NCI-H82 treated with DMSO at 0.1 percent for 48 hours (cell line): ENCODE results near the gene CD226.
"Not testable (repeated sequence)": the region's sequence is repeated elsewhere in the genome, so short reads cannot be mapped to it uniquely, and the experiment has no call there.

Experiments
- DNase-seq: peaks from one replicate; lab custom pipeline; 2025; ENCODE audit not compliant: unreplicated experiment; lab: John Stamatoyannopoulos, UW

CD226 gene

DNA sequence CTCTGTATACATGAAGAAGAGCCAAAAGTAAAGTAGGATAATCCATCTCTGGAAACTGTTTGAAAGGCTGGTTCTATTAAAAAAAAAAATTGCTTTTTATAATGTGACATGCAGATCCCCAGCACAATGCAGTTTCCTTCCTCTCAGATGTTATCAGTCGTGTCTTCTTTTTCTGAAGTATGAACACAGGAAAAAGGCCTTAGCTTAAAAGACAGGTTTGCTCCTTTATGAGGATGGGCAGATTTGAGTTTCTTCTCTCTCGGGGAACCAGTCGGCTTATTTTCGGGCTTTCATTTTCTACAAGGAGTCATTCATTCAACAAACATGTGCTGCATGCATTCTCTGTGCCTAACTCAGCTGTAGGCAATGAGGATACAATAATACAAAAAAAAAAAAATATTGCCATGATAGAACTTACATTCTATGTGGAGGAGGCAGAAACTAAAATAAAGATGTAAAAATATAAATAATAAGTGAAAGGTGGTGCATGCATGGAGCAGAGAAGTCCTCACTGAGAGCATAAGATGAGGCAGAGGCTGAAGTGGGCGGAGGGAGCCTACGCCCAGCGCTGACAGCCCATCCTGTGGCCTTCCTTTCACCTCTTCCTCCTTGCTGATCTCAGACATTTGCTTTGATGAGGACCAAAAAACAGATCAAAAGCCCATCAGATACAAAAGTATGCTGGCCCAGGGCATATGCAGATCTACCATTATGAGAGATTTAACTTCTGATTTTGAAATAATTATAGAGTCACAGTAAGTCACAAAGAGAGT lies at the start of gene CD226:
Gene CD226 (minus strand): TSS at position 513 of the 773 bp plus-strand sequence. CDS start 467 bp downstream, at position 46.
- no peak for DNase-seq

DNA sequence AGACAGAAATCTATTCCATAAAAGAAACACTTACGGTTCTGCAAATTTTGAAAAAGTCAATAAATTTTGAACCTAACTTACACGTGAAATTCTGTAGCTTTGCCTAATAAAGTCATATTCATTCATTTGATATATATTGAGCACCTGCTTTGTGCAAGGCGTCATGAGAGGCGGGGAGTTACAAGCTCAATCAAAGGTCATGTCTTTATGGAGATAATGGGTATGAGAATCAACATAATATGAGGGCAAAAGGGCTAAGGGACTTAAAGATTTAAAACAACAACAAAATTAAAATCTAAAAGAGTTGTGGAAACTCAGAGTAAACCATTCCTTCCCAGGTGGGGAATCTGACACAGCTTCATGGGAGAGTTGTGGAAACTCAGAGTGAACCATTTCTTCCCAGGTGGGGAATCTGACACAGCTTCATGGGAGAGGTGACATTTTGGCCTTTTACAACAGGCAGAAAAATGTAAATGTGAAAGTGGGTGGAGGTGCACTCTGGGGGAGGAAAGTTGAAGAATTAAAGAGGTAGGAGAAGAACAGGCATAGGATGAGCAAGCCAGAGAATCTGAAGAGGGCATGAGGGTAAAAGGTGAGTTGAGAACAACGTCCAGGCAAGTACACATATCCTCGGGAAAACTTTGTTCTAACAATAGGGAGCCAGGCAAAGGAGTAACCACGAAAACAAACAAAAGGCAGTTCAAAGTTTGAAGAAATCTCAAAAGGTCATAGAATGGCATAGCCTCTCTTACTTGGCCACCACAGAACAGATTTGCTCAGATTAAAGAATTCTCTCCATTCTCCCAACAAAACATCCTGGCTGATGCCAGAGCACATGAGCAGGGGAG lies 49.5 kb upstream of the CD226 start:
- no peak for DNase-seq

GRCh38 chr18:69996417-69996816 lies 48.7 kb upstream of the CD226 start:
- no peak for DNase-seq

DNA sequence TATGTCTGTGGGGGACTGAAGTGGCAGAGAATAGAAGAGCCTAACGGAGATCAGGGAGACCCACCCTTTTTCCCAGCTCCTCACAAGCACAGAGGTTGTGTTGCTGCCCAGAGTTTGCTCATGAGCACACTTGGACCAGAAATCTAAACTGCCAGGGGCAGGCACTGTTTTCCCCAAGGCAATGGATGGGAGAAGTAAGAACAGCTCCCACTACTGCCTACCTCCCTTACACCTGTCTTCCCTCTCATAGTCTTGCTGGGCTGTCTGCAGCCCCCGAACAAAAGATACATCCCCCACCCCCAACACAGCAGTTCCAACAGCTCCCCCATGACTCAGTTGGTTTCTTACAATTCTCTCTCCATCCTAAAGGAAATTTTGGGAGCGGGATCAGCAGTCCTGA lies 48.1 kb upstream of the CD226 start:
- DNase-seq: no peak

GRCh38 chr18:69992776-69993175 lies 45.1 kb upstream of the CD226 start:
- no peak for DNase-seq

DNA sequence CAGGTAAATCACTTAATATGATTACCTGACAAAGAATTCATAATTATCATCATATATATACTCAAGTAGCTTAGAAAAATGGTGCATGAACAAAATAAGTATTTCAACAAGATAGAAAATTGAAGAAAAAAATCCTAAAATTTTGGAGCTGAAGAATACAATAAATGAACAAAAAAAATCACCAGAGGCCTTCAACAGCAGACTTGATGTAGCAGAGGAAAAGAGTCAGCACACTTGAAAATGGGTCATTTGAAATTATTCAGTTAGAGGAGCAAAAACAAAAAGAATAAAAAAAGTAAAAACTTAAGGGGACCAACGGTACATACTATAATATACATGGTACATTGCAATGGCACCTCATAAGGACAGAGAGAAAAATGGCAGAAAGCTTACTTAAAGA lies 40.2 kb upstream of the CD226 start:
- DNase-seq: no peak

DNA sequence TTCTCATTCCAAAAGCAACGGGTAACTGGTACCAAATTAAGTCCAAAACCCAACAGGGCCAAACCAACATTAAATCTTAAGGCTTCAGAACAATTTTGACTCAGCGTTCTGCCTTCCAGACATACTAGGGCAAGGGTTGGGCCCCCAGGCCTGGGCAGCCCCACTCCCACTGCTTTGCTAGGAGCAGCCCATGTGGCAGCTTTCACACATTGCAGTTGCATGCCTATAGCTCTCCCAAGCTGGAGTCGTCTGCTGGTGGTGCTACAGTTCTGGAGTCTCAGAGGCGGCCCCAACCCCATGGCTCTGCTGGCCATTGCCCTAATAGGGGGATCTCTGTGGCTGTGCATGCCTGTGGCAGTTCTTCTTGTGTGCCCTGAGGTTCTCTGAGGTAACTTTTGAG lies 37.6 kb upstream of the CD226 start:
- no peak for DNase-seq

GRCh38 chr18:69982417-69982816 lies 34.7 kb upstream of the CD226 start:
- DNase-seq: no peak

GRCh38 chr18:69981948-69982347 lies 34.3 kb upstream of the CD226 start:
- DNase-seq: no peak

DNA sequence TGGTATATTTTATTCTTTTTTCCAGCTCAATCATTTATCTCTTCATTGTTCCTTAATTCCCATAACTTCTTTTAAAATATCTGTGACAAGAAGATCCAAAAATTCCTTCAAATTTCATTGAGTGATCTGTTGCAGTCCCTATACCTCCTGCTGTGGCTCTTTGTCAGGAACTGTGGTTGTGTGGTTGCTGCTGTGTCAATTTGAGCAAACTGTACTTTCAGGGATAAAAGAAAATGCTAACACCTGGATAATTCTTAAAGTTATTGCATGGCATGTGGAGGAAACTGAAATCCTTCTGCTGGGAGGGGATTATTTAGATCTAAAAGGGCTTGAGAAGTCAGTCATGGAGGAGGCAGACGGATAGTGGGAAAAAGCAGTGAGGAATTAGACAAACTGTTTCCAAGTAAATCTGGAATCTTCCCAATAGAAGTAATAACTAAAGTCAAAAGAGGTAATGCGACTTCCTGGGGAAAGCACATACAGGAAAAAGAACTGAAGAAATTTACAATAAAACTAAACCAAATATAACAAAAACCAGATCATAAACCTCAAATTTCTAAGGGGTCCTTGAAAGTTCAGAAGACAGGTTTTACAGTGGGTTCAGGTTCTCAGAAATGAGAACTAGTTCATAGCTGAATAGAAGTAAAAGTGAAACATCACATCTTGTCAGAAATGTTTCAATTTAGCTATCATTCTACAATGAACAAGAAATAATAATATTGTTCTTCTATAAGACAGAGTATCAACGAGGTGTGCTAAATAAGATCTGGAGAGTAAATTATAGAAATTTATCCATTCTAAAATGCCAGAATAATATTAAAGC lies 33.5 kb upstream of the CD226 start:
- DNase-seq: no peak

DNA sequence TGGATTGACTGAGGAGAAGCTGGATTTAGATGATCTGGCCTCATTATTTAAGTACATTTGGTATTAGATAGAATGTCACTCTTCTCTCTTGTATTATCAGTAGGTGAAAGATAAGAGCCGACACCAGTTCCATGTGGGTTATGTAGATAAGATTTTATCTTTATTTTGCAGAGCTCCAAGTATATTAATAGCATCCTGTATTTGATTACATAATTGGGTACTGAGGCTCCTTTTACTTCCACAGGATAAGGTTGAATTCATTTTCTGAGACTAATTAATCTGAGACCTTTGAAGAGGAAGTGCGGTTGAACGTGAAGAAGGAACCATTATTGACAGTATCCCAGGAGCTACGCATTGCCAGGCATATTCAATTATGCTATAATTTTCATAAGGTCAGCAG lies 32.8 kb upstream of the CD226 start:
- DNase-seq: no peak

DNA sequence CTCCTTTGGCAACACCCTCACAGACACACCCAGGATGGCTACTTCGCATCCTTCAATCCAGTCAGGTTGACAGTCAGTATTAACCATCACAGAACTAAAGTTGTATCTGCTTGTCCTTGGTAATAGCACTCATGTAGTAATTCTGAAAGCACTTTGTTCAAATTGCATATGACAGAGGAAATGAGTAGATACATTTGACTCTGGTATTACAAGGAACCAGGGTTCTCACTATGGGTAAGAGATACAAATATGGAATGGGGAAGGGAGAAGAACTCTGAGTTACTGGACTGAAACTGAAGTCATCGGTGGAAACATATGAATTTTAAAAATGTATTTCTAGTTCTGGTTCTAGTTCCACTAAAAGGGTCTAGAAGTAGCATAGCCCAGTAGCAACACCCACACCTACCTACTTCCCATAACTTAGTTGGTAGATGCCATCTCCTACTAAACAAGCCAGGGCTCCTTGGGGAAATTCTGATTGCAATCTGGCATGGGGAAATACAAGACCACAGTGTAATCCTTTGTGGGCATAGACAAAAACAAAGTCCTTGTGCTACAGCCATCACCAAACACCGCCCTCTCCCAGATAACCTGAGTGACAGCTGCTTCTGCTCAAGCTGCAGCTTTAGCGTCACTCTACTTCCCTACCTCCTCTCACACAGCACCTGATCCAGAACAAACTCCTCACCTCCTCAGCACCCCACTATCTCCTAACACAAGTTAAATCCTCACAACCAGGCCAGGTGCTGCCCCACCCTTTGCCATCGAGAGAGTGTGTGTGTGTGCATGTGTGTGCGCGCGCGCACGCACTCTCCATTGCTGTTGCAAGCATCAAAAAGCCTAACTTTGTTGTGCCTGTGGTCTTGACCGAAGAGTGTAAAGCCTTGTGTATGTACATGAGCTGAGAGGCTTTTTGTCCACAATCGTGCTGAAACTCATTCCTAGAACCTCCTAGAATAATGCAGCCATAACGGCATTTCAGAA lies 31.4 kb upstream of the CD226 start:
- no peak for DNase-seq

- not testable (repeated sequence) for DNase-seq
Observed at GRCh38 chr18:69975294-69975693, 27.6 kb upstream of the CD226 start.

- DNase-seq: no peak
Observed at GRCh38 chr18:69974365-69974764, 26.7 kb upstream of the CD226 start.

DNA sequence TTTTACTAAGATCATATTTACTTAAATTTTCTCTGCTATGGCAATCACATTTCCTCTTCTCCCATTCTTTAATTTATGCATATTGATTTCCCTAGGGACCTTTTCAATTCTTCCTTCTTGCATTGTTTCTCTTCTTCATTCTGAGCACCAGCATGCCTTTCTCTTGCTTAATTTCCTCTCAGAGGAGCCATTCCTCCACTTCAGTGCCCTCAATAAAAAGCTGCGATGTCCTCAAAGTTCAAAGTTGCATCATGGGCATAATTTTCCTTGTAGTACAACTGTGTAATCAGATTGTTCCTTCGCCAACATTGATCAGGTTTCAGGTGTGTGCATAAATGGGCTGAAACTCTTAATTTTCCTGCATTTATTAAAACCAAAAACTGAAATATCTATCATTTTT lies 21.8 kb upstream of the CD226 start:
- DNase-seq: no peak

- no peak for DNase-seq
Observed at GRCh38 chr18:69968039-69968438, 20.4 kb upstream of the CD226 start.

DNA sequence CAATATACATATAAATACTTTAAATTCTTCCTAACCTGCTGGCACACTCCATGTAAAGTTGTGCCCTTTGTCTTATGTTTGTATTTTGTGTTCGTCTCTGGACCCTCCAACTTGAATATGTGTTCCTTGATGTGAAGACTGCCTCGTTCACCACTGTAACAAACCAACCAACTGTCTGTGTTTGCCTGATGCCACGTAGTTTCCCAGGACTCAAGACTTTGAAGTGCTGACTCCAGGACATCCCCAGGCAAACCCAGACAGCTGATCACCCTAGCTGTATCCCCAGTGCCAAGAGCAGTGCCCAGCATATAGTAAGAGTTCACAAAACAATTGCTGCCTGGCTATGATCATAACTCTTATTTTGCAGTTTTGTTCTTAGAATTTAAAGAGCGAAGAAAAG lies 15.5 kb upstream of the CD226 start:
- DNase-seq: no peak

DNA sequence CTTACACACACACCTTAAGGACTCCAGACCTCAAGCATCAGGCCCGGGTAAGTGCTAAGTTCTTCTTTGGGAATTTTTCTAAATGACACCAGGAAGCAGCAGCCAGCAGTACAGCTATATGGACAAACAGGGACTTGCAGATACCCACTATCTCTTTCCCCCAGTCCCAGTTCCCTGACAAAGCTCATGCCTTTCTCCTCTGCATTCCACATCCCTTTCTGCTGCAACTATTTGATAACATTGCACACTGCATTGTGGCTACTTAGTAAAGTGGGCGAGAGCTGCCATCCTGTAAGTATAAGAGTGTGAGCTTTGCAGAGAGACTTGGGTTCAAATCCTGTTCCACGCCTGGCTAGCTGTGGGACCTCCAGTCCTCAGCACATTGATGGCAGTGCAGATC lies 14.0 kb upstream of the CD226 start:
- no peak for DNase-seq

DNA sequence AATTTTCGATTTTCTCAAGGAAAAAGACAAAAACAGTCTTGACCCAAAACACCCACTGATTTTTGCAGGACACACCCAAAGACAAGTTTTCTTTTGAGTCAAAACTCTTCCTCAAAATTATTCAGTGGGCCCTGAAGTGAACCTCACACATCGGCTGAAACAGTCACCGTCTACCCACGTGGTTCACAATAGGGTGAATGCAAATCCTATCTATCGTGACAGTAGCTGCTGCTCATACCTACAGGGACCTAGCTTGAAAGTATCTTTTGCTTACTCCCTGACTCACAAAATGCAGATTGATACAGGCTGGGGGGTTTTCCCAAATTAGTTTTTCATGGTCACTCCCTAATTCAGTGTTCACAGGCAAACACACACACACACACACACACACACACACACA lies 10.7 kb upstream of the CD226 start:
- no peak for DNase-seq

DNA sequence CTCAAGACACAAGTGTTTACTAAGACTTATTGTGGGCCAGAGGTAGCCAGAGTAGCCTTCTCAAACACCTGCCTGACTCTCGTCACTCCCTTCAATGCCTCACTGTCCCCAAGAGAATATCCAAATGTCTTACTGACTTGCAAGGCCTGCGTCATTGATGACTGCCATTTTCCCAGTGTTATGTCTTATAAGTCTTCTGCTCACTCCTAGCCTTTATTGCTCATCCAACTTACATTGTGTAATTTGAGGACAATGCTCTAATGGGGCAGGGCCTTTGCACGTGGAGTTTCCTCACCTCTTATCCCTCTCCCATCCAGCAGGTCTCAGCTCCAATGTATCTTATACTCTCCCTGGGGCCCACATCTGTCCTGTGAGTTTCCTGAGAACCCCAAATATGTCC lies 10.1 kb upstream of the CD226 start:
- DNase-seq: no peak
